Vagina (tissue), 2 donors: ENCODE data around the gene ACIN1.

Experiments
- CTCF ChIP-seq, 3 experiments: fragments of 450-650 bp in 2 of 3; fragments of 200-600 bp in 1 of 3; sonication (generic) in 1 of 3; IDR thresholded peaks; one replicate each; pipeline ENCODE4 v1.5.1; 2017 to 2019; ENCODE audit warnings: antibody characterized with exemption in 3 of 3, mild to moderate bottlenecking in 2 of 3, moderate library complexity in 2 of 3
- POLR2A ChIP-seq, 2 donors: fragments of 450-650 bp; IDR thresholded peaks; one replicate each; pipeline ENCODE4 v1.6.1; 2017; ENCODE audit warnings: antibody characterized with exemption in 2 of 2, mild to moderate bottlenecking in 2 of 2, moderate library complexity in 2 of 2
- POLR2AphosphoS5 ChIP-seq, 2 donors: sonication (generic); formaldehyde crosslinking; IDR thresholded peaks; one replicate each; pipeline ENCODE4 v1.9.0; 2017; ENCODE audit warnings: antibody characterized with exemption in 2 of 2, mild to moderate bottlenecking in 2 of 2, low read depth in 1 of 2; ENCODE audit not compliant: insufficient read depth in 1 of 2

- TF ChIP-seq CTCF (IDR thresholded peaks at IDR 0.05) (no peak), POLR2A (IDR thresholded peaks at IDR 0.05) (no peak), POLR2AphosphoS5 (IDR thresholded peaks at IDR 0.05; ENCODE audit: insufficient read depth in 1 of 2, low read depth in 1 of 2) (no peak)
Measured at GRCh38 chr14:23021889-23022442, 73.0 kb downstream of the ACIN1 start.
